Ammon's horn (tissue), 1 donor: ENCODE results near the gene KLHL24.
"Not testable (repeated sequence)": the region's sequence is repeated elsewhere in the genome, so short reads cannot be mapped to it uniquely, and the experiment has no call there.

Source experiments
- DNase-seq: peaks from one replicate; pipeline ENCODE4 v3.0.0-alpha.2; 2016; ENCODE audit warnings: low spot score

KLHL24 gene

DNA sequence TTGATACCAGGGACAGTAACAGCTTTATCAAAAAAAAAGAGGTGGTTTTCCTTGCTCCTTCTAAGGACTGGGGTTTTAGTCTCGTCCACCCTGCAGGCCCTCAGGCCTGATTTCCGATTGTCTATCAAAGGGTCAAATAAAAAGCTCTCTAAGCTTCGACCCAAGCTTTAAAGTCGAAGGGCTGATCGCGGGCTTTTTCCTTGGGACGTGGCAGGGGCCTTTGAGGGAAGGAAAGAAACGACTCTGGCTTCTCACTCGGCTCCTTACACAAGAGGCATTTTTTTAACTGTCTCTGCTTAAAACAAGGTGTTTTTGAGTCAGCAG is 354 bp upstream of the KLHL24 start:
- no peak for DNase-seq

DNA sequence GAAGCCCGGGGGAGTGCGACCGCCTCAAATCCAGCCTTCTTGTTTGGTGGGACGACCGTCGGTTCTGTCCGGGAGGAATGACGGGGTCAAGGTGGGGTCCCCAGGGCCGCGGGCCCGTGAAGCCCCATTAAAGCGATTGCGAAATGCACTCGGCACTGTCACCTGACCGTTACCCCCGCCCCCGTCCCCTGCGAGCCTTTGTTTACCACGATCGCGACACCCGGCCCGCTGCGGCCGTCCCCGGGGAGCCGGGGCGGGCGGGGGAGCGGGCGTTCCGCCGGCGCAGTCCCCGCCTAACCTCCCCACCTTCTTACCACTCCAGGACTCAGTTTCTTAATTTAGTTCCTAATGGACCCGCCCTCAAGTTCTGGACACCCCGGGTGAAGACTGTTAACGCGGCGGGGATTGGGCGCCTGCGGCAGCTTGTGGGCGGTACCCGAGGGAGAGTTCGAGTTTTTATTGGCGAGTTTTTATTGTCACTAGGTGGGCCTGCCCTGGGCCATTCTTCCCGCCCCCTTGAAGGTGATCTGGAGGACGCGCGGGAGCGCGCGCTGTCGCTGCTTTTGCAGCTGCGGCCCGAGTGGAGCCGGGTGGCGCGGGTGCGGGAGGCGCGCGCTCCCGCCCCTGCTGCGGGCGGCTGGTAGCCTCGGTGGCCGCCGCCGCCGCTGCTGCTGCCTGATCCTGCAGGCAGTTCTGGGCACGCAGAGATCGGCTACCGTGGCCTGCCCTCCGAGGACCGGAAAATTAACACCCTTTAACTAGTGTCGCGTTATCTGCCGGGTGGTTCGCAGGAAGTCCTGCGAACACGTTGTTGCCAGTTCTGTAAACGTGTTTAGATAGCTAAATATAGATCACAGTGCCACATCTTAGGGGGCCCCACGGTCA is 1.0 kb downstream of the KLHL24 start:
- DNase-seq = peak; percentile 97

DNA sequence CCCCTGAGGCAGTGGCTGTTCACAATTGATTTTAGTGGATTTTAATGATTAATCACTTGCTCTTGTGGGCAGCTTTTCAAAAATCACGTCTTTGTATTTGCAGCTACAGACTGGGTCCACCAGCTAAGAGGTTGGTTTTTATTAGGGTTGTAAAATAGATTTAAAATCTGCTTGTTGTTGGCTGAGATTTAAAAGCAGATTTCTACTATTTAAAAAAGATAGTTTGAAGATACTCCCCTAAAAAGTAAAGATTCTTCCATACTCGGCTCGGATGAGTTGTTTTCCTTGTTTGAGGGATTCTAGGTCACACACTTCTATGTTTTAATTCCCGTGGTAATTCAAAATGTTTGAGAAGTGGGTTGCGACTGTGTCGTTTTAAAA is 1.7 kb downstream of the KLHL24 start:
- DNase-seq = no peak

DNA sequence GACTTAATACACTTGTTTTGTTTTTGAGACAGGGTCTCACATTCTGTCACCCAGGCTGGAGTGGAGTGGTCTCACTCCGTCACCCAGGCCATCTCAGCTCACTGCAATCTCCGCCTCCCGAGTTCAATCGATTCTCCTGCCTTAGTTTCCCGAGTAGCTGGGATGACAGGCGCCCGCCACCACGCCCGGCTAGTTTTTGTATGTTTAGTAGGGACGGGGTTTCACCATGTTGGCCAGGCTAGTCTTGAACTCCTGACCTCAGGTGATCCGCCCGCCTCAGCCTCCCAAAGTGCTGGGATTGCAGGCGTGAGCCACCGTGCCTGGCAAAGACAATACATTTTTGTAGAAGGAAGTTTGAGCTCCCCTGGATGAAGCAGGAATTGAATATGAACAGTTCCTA is 2.2 kb downstream of the KLHL24 start:
- DNase-seq = not testable (repeated sequence)

DNA sequence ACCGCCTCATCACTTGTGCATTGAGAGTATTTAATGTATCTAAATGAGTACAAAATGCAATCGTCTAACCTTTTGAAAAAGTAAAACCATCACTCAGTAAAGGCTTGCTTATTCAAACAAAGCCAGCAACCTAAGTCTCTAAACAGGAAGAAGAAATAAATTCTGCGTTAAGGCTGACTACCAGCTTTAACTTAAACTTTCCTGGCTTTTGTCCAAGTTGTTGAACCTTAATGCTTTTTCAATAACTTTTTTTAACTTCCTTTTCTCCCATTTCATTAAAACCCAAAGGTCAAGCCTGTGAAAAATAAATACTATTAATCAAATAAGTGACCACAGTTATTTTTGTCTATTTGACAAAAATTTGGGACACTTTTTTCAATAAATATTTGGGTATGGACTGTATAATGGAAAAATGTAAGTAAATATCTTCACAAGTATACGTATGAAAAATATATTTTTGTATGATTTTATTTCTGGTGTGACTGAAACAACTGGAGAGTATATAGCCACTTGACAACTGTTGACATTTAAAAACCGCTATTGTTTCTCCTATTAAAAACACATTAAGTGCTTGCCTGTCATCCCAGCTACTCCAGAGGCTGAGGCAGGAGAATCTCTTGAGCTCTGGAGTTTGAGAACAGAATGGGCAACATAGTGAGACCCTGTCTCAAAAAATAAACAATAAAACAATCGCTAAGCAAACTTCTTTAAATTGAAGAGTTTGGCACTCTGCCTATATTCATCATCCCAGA is 2.9 kb downstream of the KLHL24 start:
- DNase-seq = no peak

DNA sequence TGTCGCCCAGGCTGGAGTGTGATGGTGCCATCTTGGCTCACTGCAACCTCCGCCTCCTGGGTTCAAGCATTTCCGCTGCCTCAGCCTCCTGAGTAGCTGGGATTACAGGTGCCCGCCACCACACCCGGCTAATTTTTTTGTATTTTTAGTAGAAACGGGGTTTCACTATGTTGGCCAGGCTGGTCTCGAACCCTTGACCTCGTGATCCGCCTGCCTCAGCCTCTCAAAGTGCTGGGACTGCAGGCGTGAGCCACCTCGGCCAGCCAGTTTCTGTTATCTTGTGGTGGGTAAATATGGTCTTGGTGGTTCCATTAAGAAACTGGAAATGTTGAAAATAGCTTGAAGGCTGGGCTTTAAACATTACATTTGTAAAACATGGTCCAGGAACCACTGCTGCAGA is 5.2 kb downstream of the KLHL24 start:
- DNase-seq = not testable (repeated sequence)

DNA sequence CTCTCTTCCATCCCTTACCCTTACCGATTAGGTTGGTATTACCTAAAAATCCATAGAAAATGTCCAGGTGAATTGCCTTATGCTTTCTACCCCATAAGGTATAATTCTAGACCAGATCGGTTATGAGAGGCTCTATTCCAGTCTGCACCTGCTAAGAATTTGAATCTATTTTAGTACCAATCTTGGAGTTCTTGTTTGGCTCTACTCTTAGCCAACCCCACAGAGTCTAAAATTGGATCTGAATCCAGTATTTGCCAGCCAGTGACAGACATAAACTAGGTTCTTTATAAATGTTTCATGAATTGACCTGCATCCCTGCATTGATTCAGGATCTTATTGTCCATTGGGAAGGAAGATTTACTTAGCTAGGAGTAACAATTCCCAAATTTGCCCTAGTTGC is 6.5 kb downstream of the KLHL24 start:
- DNase-seq = no peak

DNA sequence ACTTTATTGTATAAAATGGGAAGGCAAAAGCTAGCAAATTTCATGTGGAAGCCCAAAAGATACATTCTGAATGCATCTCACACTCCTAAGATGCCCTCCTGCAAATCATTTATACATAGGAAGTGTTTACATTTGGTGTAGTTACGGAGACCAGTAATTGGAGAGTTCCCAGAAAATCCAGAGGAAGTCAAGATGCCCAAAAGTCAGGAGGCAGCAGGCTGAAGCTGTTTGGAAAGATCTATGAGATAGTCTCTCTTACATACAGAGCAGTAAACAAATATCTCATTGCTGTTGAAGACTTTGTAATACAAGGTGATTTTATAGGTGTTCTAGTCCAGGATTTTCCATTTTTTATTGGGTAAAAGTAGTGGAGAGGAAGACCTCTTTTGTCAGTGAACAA is 8.8 kb downstream of the KLHL24 start:
- DNase-seq = no peak

DNA sequence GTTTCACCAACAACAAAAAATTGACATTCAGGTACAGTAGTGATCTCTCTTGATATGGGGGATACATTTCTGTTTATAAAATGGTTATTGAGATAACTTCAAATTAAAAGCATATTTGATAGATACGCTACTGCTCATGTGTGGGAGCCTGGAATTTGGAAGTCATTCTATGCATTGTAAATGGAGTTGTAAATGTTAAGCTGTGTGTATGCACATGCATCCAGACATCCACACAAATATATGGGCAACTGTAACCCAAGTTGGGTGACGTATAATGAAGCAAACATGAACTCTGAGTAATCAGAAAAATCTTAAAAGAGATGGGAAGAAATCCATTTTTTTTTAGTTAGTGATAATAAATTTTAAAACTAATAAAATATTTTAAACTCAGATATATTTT is 9.8 kb downstream of the KLHL24 start:
- DNase-seq = no peak

DNA sequence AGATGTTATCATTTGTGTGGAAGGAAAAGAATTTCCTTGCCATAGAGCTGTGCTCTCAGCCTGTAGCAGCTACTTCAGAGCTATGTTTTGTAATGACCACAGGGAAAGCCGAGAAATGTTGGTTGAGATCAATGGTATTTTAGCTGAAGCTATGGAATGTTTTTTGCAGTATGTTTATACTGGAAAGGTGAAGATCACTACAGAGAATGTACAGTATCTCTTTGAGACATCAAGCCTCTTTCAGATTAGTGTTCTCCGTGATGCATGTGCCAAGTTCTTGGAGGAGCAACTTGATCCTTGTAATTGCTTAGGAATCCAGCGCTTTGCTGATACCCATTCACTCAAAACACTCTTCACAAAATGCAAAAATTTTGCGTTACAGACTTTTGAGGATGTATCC is 15.1 kb downstream of the KLHL24 start:
- DNase-seq = no peak

DNA sequence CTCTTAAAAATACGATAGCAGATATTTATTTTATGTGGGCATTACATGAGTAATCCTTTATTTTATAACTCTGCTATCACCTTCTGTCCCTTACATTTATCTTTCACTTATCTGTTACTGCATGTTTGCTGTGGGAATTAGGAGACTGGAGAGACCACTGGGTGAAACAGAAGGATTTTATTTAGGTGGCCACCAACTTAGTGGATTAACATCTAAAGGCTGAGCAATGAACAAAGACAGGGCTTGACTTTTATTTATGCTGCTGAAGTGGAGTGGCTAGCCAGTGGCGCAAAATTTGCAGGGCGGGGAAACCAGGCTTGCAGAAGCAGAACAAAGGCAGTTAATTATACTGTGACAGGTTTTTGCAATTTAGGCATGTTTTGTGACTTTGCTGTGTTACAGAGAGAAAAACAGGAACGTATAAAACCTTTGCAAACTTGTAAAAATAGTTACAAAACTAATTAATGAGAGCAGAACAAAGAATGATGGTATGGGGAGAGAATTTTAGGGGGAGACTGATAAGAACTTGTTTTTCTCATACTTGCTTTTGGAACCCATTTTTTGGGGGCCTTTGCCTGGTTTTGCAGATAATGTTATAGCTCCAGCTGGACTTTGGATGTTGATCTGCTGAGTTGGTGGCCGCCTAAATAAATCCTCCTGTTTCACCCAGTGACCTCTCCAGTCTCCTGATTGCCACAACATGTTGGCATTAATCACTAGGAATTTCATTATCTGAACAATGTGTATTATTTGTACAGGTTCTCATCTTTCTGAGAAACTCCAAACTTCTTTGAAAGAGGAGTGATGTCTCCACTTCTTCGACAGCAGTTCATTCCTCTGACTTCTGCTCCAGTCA is 18.0 kb downstream of the KLHL24 start:
- DNase-seq = no peak

DNA sequence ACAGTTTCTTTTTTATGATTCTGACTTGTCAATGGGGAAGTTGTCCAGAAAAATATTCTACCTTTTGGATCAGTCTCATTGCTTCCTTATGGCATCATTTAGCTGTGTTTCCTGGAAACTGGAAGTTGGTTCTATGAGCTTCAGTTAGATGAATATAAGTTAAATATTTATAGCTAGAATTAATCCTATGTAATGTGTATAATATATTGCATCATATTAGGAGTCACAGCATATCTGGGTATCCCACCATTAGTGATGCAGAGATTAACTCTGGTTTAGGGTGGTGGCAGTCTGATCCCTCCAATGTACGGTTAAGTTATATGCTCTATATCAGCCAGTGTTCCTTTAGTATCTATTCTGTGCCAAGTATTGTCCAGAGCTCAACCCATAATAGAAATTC is 19.3 kb downstream of the KLHL24 start:
- no peak for DNase-seq

DNA sequence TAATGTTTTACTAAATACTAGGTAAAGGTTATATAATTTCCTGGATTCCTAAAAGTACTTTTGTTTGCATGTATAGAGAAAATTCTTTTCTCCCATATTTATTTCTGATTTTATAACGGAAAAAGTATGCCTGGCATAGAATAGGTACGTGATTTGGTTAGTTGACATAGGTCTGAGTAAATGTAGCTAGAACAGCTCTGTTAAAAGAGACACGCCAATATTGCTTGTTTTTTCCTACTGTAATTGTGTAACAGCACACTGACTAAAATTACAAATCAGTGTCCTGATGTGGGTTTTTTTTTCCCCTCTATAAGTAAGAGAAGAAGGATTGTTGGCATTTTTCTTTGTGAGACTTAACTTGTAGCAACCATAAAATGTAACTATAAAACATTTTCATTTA is 26.7 kb downstream of the KLHL24 start:
- no peak for DNase-seq

DNA sequence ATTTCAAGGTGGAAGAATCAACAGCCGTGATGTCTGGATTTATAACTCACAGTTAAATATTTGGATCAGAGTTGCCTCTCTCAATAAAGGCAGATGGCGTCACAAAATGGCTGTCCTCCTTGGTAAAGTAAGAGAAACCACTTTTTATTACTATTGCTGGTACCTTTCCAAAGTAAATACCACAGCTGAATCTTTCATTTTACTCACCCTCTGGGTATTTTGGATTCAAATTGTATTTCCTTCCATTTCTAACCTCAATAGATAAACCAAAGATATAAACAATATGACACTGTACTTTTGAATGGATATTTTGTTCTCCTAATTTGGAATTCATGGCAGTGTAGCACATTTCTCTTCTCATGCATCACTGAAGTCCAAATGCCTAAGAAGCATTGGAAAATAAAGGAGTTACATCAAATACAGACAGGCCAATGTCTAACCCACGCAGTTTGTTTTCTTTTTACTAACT is 29.5 kb downstream of the KLHL24 start:
- DNase-seq = no peak

DNA sequence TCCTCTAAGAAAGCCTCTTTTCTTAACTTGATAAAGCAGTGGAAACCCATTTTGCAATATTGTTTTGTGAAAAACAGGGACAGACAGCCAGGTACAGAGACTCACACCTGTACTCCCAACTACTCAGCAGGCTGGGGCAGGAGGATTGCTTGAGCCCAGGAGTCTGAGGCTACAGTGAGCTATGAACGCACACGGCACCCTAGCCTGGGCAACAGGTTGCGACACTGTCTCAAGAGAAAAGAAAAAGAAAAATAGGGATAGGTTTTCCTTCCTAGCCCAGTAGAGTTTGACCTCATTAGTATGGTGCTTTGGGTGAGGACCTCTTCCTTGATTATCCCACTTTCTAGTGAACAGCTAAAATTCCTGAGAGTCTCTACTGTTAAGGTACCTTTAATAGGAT is 44.6 kb downstream of the KLHL24 start:
- DNase-seq = no peak

DNA sequence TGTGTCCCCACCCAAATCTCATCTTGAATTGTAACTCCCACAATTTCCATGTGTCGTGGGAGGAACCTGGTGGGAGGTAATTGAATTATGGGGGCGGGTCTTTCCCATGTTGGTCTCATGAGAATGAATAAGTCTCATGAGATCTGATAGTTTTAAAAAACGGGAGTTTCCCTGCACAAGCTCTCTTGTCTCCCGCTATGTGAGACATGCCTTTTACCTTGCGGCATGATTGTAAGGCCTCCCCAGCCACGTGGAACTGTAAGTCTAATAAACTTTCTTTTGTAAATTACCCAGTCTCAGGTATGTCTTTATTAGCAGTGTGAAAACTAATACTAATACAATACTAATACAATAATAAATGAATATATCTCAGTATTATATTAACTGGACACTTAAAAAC is 52.3 kb downstream of the KLHL24 start:
- DNase-seq = no peak

DNA sequence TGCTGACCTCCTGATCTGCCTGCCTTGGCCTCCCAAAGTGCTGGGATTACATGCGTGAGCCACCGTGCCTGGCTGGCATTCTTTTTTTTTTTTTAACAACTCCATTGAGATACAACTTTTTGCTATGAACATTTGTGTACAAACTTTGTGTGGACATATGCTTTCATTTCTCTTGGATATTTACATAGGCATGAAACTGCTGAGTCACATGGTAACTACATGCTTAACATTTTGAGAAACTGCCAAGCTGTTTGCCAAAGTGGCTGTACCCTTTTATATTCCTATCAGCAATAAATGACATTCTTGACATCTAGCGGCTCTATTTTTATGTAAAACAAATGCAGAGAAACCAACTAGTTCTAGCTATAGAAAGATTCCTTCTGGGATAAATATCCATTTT is 53.5 kb downstream of the KLHL24 start:
- DNase-seq = no peak

DNA sequence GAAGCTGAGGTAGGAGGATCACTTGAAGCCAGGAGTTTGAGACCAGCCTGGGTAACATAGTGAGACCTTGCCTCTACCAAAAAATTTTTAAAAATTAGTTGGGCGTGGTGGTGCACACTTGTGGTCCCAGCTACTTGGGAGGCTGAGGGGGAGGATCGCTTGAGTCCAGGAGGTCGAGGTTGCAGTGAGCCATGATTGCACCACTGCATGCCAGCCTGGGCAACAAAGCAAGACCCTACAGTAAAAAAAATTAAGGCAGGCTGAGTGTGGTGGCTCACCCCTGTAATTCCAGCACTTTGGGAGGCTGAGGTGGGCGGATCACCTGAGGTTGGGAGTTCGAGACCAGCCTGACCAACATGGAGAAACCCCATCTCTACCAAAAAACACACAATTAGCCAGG is 54.2 kb downstream of the KLHL24 start:
- not testable (repeated sequence) for DNase-seq

DNA sequence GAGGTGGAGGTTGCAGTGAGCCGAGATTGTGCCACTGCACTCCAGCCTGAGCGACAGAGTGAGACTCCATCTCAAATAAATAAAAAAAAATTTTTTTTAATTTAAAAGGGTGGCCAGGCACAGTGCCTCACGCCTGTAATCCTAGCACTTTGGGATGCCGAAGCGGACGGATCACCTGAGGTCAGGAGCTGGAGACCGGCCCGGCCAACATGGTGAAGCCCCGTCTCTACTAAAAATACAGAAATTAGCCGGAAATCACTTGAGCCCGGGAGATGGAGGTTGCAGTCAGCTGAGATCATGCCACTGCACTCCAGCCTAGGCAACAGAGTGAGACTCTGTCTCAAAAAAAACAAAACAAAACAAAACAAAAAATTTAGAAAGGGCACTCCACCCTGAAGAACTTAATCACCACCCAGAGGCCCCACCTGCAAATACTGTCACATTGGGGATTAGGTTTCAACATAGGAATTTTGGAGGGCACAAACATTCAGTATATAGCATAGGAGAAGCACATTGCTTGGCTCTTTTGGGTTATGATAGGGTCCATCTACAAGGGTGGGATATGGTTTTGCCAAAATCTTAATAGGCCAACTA is 55.1 kb downstream of the KLHL24 start:
- no peak for DNase-seq

DNA sequence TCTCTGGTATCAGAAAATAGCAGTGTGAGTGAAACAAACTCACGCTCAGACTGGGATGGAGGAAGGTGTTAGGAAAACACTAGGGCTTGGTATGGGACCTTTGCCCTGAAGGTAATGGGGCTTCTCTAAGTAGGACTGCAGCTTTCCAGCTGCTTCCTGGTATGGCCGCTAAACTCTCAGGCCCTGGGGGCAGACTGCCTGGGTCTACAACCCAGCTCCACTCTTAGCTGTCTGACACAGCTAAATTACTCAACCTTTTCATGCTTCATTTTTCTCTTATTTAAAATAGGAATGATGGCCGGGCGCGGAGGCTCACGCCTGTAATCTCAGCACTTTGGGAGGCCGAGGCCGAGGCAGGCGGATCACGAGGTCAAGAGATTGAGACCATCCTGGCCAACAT is 57.0 kb downstream of the KLHL24 start:
- DNase-seq = no peak

DNA sequence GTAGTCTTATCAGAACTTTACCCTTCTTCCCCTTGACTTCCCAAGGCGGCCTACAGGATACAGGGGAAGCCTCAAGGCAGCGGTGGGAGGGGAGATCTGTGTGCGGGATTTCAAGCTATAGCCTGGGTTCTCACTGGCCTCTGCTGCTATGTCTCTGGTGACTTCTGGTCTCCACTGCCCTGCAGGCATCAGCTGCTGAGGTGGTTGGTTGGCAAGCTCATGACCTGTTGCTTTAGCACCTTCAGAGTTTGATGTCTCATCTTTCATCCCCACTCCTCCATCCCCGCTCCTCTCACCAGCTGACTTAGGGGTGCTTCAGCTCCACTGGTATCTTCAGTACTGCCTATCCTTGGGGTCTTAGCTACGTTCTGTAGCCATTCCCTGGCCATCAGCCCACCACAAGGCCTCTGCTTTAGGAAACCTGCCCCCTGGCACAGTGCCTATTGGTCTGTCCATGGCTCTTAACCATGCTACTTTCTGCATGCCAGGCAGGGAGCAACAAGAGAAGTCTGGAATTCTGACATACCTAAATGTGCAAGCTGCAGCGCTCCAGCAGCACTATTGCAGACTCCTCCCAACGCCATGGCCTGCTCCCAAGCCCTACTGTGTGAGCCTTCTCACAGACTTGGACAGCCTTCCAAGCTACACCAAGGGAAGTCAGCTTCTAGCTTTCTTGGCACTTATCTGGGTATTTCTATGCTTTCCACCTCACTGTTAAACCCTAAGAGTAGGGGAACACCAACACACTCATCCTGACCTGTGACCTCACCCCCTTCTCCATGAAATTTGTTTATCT is 60.3 kb downstream of the KLHL24 start:
- no peak for DNase-seq
